Panc1 (cell line): ENCODE data around the gene HEATR3. TPM values are rescaled to one million over a fixed set of nuclear protein-coding genes. Genes with fewer than 3 reads are reported as not detected.

Source experiments
- ATAC-seq: fragments of 200-7000 bp; cut with Tn5 transposase; 2 replicates; pipeline ENCODE4 v1.9.1; 2020; ENCODE audit warnings: mild to moderate bottlenecking, moderate library complexity
- BruUV-seq: library from RNA; stranded (reverse); fragments of 400-500 nt; replicated peaks from 2 replicates; lab custom pipeline; 2021; lab: Mats Ljungman, UMichigan
- CTCF ChIA-PET: fragments of 300-600 bp; sonication (Branson Sonifier 250); formaldehyde crosslinking; loops from one replicate; lab custom pipeline; 2022; ENCODE audit warnings: antibody characterized with exemption; lab: Charles Lee
- POLR2A ChIA-PET: fragments of 300-600 bp; sonication (Branson Sonifier 250); formaldehyde crosslinking; loops from one replicate; lab custom pipeline; 2022; ENCODE audit warnings: antibody characterized with exemption; lab: Charles Lee
- DNase-seq: peaks from one replicate; pipeline ENCODE4 v3.0.0-alpha.2; 2010; ENCODE audit warnings: low read depth, low spot score
- H3K27ac ChIP-seq: 2 replicates; pipeline ENCODE4 v1.5.1; 2011; ENCODE audit warnings: mild to moderate bottlenecking, low read length, inconsistent platforms
- H3K27me3 ChIP-seq: fragments of 200-500 bp; sonication (Bioruptor generic); 2 replicates; pipeline ENCODE4 v1.6.0; 2014; ENCODE audit warnings: low read length, inconsistent platforms; ENCODE audit not compliant: control insufficient read depth, insufficient read depth
- H3K36me3 ChIP-seq: fragments of 200-500 bp; sonication (Bioruptor generic); 2 replicates; pipeline ENCODE4 v1.5.1; 2014; ENCODE audit warnings: inconsistent platforms, mild to moderate bottlenecking, low read length, moderate library complexity; ENCODE audit not compliant: control insufficient read depth, insufficient read depth
- H3K4me1 ChIP-seq: 2 replicates; pipeline ENCODE4 v1.5.1; 2011; ENCODE audit warnings: inconsistent platforms, mild to moderate bottlenecking, low read length, moderate library complexity; ENCODE audit not compliant: control insufficient read depth, insufficient read depth
- H3K4me3 ChIP-seq, 2 experiments: 2 replicates each; pipeline ENCODE4 v1.5.1; 2011 to 2012; ENCODE audit warnings: low read depth in 2 of 2, low read length in 2 of 2, mild to moderate bottlenecking in 2 of 2, inconsistent platforms in 1 of 2, moderate library complexity in 1 of 2
- H3K9me3 ChIP-seq: fragments of 200-500 bp; sonication (Bioruptor generic); 2 replicates; pipeline ENCODE4 v1.5.1; 2014; ENCODE audit warnings: low read depth, mild to moderate bottlenecking, inconsistent platforms, low read length, moderate library complexity; ENCODE audit not compliant: control insufficient read depth, insufficient read depth
- POLR2AphosphoS5 ChIP-seq: IDR thresholded peaks from 2 replicates; pipeline ENCODE4 v1.6.1; 2012; ENCODE audit warnings: mild to moderate bottlenecking, low read depth, low read length, moderate library complexity
- SIN3A ChIP-seq: IDR thresholded peaks from 2 replicates; pipeline ENCODE4 v1.6.1; 2012; ENCODE audit warnings: low read depth, mild to moderate bottlenecking, low read length, moderate library complexity, borderline replicate concordance; ENCODE audit not compliant: insufficient read depth
- TCF7L2 ChIP-seq: IDR thresholded peaks from 2 replicates; pipeline ENCODE4 v1.6.1; 2011; ENCODE audit warnings: mild to moderate bottlenecking, low read depth, low read length, inconsistent platforms
- in situ Hi-C: cut with HindIII; loops from 2 replicates; pipeline ENCODE4 v1.10.0; 2016; ENCODE audit warnings: low sequenced_read_pairs, low pct_unique_long_range_greater_than_20kb
- intact Hi-C: fragments of 100-400 bp; cut with micrococcal nuclease; formaldehyde crosslinking; loops from one replicate; pipeline ENCODE4 v1.10.0; 2022; ENCODE audit not compliant: unreplicated experiment
- total RNA-seq: library from RNA; stranded (reverse); gene quantifications from one replicate; pipeline ENCODE4 v1.2.1, GENCODE V29; 2021; ENCODE audit not compliant: unreplicated experiment
- TF ChIP-seq, protein P1 (sequence below): fragments of 450-650 bp; IDR thresholded peaks from 2 replicates; pipeline ENCODE4 v1.5.1; 2017; ENCODE audit warnings: mild to moderate bottlenecking
- TF ChIP-seq, protein P2 (sequence below), 2 experiments: IDR thresholded peaks; 2 replicates each; pipeline ENCODE4 v1.6.1; 2011 to 2012; ENCODE audit warnings: low read depth in 2 of 2, control low read depth in 1 of 2, low read length in 1 of 2, mild to moderate bottlenecking in 1 of 2, moderate library complexity in 1 of 2; ENCODE audit not compliant: insufficient read depth in 1 of 2

HEATR3 gene
- total RNA-seq, 1 experiment from 2014 or later: 18.6 TPM

DNA sequence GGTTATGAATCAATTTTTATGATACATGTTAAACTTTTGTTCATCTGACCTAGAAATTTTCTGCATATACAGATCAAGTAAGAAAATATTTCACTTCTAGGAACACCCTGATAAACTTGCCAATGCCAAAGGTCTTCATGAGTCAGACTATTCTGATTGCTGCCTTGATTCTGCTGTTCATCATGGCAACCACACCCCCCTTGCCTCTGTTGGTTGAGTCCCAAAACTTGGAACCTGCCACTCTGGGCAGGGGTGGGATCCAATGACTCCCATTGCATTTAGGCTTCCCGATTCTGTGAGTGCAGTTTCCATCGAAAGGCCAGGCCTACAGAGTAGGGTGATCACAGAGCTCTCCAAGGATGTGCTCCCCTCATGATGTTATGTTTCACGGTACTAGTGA lies 71.5 kb downstream of the HEATR3 start:
- no peak for ATAC-seq
- intact Hi-C loops: no loop called here
- in situ Hi-C loops: no loop called here
- H3K36me3 ChIP-seq: no peaks in the 10 kb centered on the region
- POLR2A ChIA-PET: no interaction called here
- no peak for DNase-seq
- no peaks in the 10 kb centered on the region for H3K9me3 ChIP-seq
- TF ChIP-seq TCF7L2 (no peak), POLR2AphosphoS5 (no peak), SIN3A (no peak)
- TF ChIP-seq, protein P1, sequence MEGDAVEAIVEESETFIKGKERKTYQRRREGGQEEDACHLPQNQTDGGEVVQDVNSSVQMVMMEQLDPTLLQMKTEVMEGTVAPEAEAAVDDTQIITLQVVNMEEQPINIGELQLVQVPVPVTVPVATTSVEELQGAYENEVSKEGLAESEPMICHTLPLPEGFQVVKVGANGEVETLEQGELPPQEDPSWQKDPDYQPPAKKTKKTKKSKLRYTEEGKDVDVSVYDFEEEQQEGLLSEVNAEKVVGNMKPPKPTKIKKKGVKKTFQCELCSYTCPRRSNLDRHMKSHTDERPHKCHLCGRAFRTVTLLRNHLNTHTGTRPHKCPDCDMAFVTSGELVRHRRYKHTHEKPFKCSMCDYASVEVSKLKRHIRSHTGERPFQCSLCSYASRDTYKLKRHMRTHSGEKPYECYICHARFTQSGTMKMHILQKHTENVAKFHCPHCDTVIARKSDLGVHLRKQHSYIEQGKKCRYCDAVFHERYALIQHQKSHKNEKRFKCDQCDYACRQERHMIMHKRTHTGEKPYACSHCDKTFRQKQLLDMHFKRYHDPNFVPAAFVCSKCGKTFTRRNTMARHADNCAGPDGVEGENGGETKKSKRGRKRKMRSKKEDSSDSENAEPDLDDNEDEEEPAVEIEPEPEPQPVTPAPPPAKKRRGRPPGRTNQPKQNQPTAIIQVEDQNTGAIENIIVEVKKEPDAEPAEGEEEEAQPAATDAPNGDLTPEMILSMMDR: no peak
- TF ChIP-seq, protein P2, sequence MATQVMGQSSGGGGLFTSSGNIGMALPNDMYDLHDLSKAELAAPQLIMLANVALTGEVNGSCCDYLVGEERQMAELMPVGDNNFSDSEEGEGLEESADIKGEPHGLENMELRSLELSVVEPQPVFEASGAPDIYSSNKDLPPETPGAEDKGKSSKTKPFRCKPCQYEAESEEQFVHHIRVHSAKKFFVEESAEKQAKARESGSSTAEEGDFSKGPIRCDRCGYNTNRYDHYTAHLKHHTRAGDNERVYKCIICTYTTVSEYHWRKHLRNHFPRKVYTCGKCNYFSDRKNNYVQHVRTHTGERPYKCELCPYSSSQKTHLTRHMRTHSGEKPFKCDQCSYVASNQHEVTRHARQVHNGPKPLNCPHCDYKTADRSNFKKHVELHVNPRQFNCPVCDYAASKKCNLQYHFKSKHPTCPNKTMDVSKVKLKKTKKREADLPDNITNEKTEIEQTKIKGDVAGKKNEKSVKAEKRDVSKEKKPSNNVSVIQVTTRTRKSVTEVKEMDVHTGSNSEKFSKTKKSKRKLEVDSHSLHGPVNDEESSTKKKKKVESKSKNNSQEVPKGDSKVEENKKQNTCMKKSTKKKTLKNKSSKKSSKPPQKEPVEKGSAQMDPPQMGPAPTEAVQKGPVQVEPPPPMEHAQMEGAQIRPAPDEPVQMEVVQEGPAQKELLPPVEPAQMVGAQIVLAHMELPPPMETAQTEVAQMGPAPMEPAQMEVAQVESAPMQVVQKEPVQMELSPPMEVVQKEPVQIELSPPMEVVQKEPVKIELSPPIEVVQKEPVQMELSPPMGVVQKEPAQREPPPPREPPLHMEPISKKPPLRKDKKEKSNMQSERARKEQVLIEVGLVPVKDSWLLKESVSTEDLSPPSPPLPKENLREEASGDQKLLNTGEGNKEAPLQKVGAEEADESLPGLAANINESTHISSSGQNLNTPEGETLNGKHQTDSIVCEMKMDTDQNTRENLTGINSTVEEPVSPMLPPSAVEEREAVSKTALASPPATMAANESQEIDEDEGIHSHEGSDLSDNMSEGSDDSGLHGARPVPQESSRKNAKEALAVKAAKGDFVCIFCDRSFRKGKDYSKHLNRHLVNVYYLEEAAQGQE (IDR thresholded peaks at IDR 0.05; ENCODE audit: insufficient read depth in 1 of 2, low read depth in 2 of 2, low read length in 1 of 2): no peak
- H3K27me3 ChIP-seq: no peaks in the 10 kb centered on the region
- H3K4me3 ChIP-seq: no peak overlapping the region
- H3K27ac ChIP-seq: no peak overlapping the region
- H3K4me1 ChIP-seq: no peaks in the 10 kb centered on the region
- no TSS peak for BruUV-seq
- CTCF ChIA-PET: no interaction called here

DNA sequence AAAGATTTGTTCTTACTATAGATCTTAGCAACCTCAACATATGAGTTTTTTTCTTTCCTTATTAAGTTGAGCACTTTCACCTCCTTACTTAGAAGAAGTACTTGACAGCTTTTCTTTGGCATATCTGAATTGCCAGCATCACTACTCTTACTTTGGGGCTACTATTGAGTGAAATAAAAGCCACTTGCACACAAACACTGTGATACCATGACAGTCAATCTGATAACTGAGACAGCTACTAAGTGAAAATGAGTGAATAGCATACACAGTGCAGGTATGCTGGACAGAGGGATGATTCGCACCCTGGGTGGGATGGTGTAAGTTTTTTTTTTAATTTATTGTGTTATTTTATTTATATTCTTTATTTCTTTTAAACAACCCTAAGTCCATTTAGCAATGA lies 73.8 kb downstream of the HEATR3 start:
- no peak for DNase-seq
- no peaks in the 10 kb centered on the region for H3K4me1 ChIP-seq
- H3K4me3 ChIP-seq: no peak overlapping the region
- in situ Hi-C loops (no loop called here), intact Hi-C loops (no loop called here)
- ChIA-PET POLR2A (no interaction called here), CTCF (no interaction called here)
- ATAC-seq: no peak
- TF ChIP-seq TCF7L2 (no peak), POLR2AphosphoS5 (no peak), SIN3A (no peak)
- TF ChIP-seq, protein P2 (IDR thresholded peaks at IDR 0.05; ENCODE audit: insufficient read depth in 1 of 2, low read depth in 2 of 2, low read length in 1 of 2): no peak
- TF ChIP-seq, protein P1: no peak
- no peak overlapping the region for H3K27ac ChIP-seq
- BruUV-seq: no TSS peak
- H3K9me3 ChIP-seq: no peaks in the 10 kb centered on the region
- H3K27me3 ChIP-seq: no peaks in the 10 kb centered on the region
- H3K36me3 ChIP-seq: no peaks in the 10 kb centered on the region
